Naive thymus-derived CD4-positive, alpha-beta T cell (primary cell): Measurements from ENCODE around the gene FPR1. TPM values are rescaled to one million over a fixed set of nuclear protein-coding genes. Genes with fewer than 3 reads are reported as not detected.

Experiments
- ATAC-seq: fragments of 150-1000 bp; cut with Tn5 transposase; 2 replicates; pipeline ENCODE4 v1.10.0; 2021; ENCODE audit warnings: mild to moderate bottlenecking, moderate library complexity
- CTCF ChIA-PET: fragments of 350-600 bp; sonication (Branson Sonifier 250); formaldehyde crosslinking; loops from one replicate; lab custom pipeline; 2021; ENCODE audit warnings: antibody characterized with exemption; lab: Charles Lee
- POLR2A ChIA-PET: fragments of 350-600 bp; sonication (Branson Sonifier 250); formaldehyde crosslinking; loops from one replicate; lab custom pipeline; 2021; ENCODE audit warnings: antibody characterized with exemption, inconsistent platforms; lab: Charles Lee
- DNase-seq, 9 donors: peaks; one replicate each; pipeline versions ENCODE4 v3.0.0 to v3.0.0-alpha.2; 2020 to 2022; ENCODE audit warnings: mixed read lengths in 1 of 9
- H3K27ac ChIP-seq: one replicate; pipeline ENCODE4 v1.7.0; 2013; ENCODE audit warnings: mild to moderate bottlenecking, low read depth, low read length, moderate library complexity
- H3K27me3 ChIP-seq, 2 donors: one replicate each; pipeline ENCODE4 v1.7.0; 2013; ENCODE audit warnings: low read length in 2 of 2, mild to moderate bottlenecking in 2 of 2, moderate library complexity in 2 of 2; ENCODE audit not compliant: control insufficient read depth in 2 of 2, insufficient read depth in 2 of 2
- H3K36me3 ChIP-seq, 3 experiments: 1 replicate in 2 of 3; 2 replicates in 1 of 3; pipeline ENCODE4 v1.7.0; 2013; ENCODE audit warnings: low read length in 3 of 3, mild to moderate bottlenecking in 3 of 3, moderate library complexity in 1 of 3; ENCODE audit not compliant: insufficient read depth in 3 of 3, control insufficient read depth in 2 of 3
- H3K4me1 ChIP-seq, 2 donors: one replicate each; pipeline ENCODE4 v1.7.0; 2013; ENCODE audit warnings: low read length in 2 of 2, mild to moderate bottlenecking in 2 of 2, moderate library complexity in 1 of 2; ENCODE audit not compliant: control insufficient read depth in 2 of 2, insufficient read depth in 2 of 2
- H3K4me3 ChIP-seq: 2 replicates; pipeline ENCODE4 v1.7.0; 2013; ENCODE audit warnings: mild to moderate bottlenecking, low read length
- H3K9me3 ChIP-seq, 3 experiments: 1 replicate in 2 of 3; 2 replicates in 1 of 3; pipeline ENCODE4 v1.7.0; 2013; ENCODE audit warnings: low read length in 3 of 3; ENCODE audit not compliant: control insufficient read depth in 2 of 3
- H3K27ac Mint-ChIP-seq, 9 donors: one replicate each; pipeline ENCODE4 v1.8.0; 2020 to 2022; ENCODE audit warnings: mixed read lengths in 9 of 9, mild to moderate bottlenecking in 8 of 9, moderate library complexity in 5 of 9, inconsistent platforms in 2 of 9
- H3K27me3 Mint-ChIP-seq, 5 donors: one replicate each; pipeline ENCODE4 v1.8.0; 2021 to 2022; ENCODE audit warnings: mixed read lengths in 5 of 5, mild to moderate bottlenecking in 1 of 5
- H3K36me3 Mint-ChIP-seq, 5 donors: one replicate each; pipeline ENCODE4 v1.8.0; 2020 to 2022; ENCODE audit warnings: mixed read lengths in 5 of 5, mild to moderate bottlenecking in 3 of 5, inconsistent platforms in 1 of 5
- H3K4me1 Mint-ChIP-seq, 7 donors: one replicate each; pipeline ENCODE4 v1.8.0; 2020 to 2022; ENCODE audit warnings: mixed read lengths in 7 of 7, mild to moderate bottlenecking in 3 of 7, inconsistent platforms in 1 of 7
- H3K4me3 Mint-ChIP-seq, 10 donors: one replicate each; pipeline ENCODE4 v1.8.0; 2020 to 2022; ENCODE audit warnings: mild to moderate bottlenecking in 10 of 10, mixed read lengths in 10 of 10, moderate library complexity in 6 of 10, inconsistent platforms in 2 of 10
- H3K9me3 Mint-ChIP-seq, 11 donors: one replicate each; pipeline ENCODE4 v1.8.0; 2020 to 2022; ENCODE audit warnings: mixed read lengths in 11 of 11, mild to moderate bottlenecking in 4 of 11, inconsistent platforms in 1 of 11, moderate library complexity in 1 of 11
- intact Hi-C, 2 donors: fragments of 100-400 bp; cut with micrococcal nuclease; formaldehyde crosslinking; loops; one replicate each; pipeline ENCODE4 v1.15.1; 2023
- polyA plus RNA-seq, 2 donors: library from polyadenylated mRNA; unstranded; fragments of 300-500 nt; fragmentation: Illumina TruSeq; gene quantifications; one replicate each; pipeline ENCODE4 v1.2.3, GENCODE V29; 2021
- total RNA-seq, 6 experiments: library from RNA in 5 of 6; stranded (reverse) in 5 of 6; gene quantifications; 1 replicate in 5 of 6; 2 replicates in 1 of 6; pipeline ENCODE4 v1.2.3 and lab custom pipeline; 2021 to 2026

The FPR1 gene
- total and polyA plus RNA-seq, 7 experiments from 2014 or later, result 0.24 to 68.2 (median 0.38) TPM; not detected in 1

DNA sequence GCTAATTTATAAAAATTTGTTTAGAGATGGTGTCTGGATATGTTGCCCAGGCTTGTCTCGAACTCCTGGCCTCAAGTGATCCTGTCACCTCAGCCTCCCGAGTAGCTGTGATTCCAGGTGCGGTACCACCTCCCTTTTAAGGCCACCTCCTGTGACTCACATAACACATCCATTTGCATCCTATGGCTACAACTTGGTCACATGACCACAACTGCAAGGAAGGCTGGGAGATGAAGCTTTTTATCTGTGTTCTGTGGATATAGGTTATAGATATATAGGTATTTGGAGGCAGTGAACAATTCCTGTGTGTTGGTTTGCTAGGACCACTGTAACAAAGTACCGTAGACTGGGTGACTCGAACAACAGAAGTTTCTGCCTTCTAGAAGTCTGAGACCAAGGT lies 52.5 kb downstream of the FPR1 start:
- Mint-ChIP-seq H3K4me1 (peaks cover 12 to 23% (median 14%) of the 10 kb centered on the region in 7 donors), H3K27me3 (peaks cover 0 to 7% (median 0%) of the 10 kb centered on the region in 5 donors), H3K9me3 (peaks cover 0 to 3% (median 0%) of the 10 kb centered on the region in 11 donors), H3K27ac (no peak overlapping the region), H3K4me3 (no peak overlapping the region), H3K36me3 (peaks cover 0 to 16% (median 8%) of the 10 kb centered on the region in 5 donors)
- ChIA-PET POLR2A (interaction anchor here (0.7 kb wide), 1 partner anchor 127 kb away, joined by 3 read pairs; no protein-coding TSS in a partner anchor), CTCF (no interaction called here)
- no peak overlapping the region for H3K27ac ChIP-seq
- H3K36me3 ChIP-seq, result peaks cover 0 to under 1% (median 0%) of the 10 kb centered on the region in 3 experiments
- H3K27me3 ChIP-seq, result no peaks in the 10 kb centered on the region
- no peaks in the 10 kb centered on the region for H3K9me3 ChIP-seq
- H3K4me1 ChIP-seq, result peaks cover 0 to 9% of the 10 kb centered on the region in 2 donors
- DNase-seq, result no peak
- no peak overlapping the region for H3K4me3 ChIP-seq
- ATAC-seq, result no peak
- intact Hi-C loops, result no loop called here

GRCh38 chr19:51698296-51698695 lies 53.4 kb downstream of the FPR1 start:
- no peaks in the 10 kb centered on the region for H3K36me3 ChIP-seq
- no peaks in the 10 kb centered on the region for H3K27me3 ChIP-seq
- no peak overlapping the region for H3K27ac ChIP-seq
- DNase-seq (no peak), ATAC-seq (no peak)
- intact Hi-C loops, result no loop called here
- Mint-ChIP-seq H3K4me3 (no peak overlapping the region), H3K4me1 (peaks cover 10 to 18% (median 12%) of the 10 kb centered on the region in 7 donors), H3K36me3 (peaks cover 0 to 16% (median 8%) of the 10 kb centered on the region in 5 donors), H3K9me3 (peaks cover 0 to 3% (median 0%) of the 10 kb centered on the region in 11 donors), H3K27ac (no peak overlapping the region), H3K27me3 (peaks cover 0 to 6% (median 0%) of the 10 kb centered on the region in 5 donors)
- H3K4me1 ChIP-seq, result peaks cover 0 to 8% of the 10 kb centered on the region in 2 donors
- ChIA-PET CTCF (no interaction called here), POLR2A (no interaction called here)
- H3K4me3 ChIP-seq, result no peak overlapping the region
- no peaks in the 10 kb centered on the region for H3K9me3 ChIP-seq

- Histone ChIP-seq H3K27ac (no peak overlapping the region), H3K4me3 (no peak overlapping the region), H3K36me3 (no peaks in the 10 kb centered on the region), H3K27me3 (no peaks in the 10 kb centered on the region), H3K4me1 (no peaks in the 10 kb centered on the region), H3K9me3 (no peaks in the 10 kb centered on the region)
- intact Hi-C loops, result no loop called here
- H3K27ac Mint-ChIP-seq, result peak overlapping the region in 1 of 9 donors; percentile 57
- H3K27me3 Mint-ChIP-seq, result no peaks in the 10 kb centered on the region
- ChIA-PET POLR2A (no interaction called here), CTCF (interaction anchor here (0.8 kb wide), 1 partner anchor 40 kb away, joined by 3 read pairs; no protein-coding TSS in a partner anchor)
- peaks cover 0 to 2% (median 0%) of the 10 kb centered on the region in 11 donors for H3K9me3 Mint-ChIP-seq
- peaks cover 0 to 15% (median 8%) of the 10 kb centered on the region in 5 donors for H3K36me3 Mint-ChIP-seq
- H3K4me3 Mint-ChIP-seq, result no peak overlapping the region
- DNase-seq (no peak), ATAC-seq (no peak)
- peaks cover under 1 to 13% (median 6%) of the 10 kb centered on the region in 7 donors for H3K4me1 Mint-ChIP-seq
Observed at GRCh38 chr19:51697169-51697776, 54.4 kb downstream of the FPR1 start.

GRCh38 chr19:51696606-51697005 lies 55.1 kb downstream of the FPR1 start:
- no peak overlapping the region for H3K27ac ChIP-seq
- no peaks in the 10 kb centered on the region for H3K27me3 ChIP-seq
- no peak for ATAC-seq
- H3K36me3 Mint-ChIP-seq, result peaks cover 0 to 15% (median 8%) of the 10 kb centered on the region in 5 donors
- H3K27me3 Mint-ChIP-seq, result no peaks in the 10 kb centered on the region
- H3K4me3 Mint-ChIP-seq, result no peak overlapping the region
- H3K27ac Mint-ChIP-seq, result no peak overlapping the region
- DNase-seq, result no peak
- H3K4me1 Mint-ChIP-seq, result peaks cover 2 to 10% (median 9%) of the 10 kb centered on the region in 7 donors
- intact Hi-C loops, result no loop called here
- H3K9me3 ChIP-seq, result no peaks in the 10 kb centered on the region
- no peaks in the 10 kb centered on the region for H3K36me3 ChIP-seq
- no peaks in the 10 kb centered on the region for H3K4me1 ChIP-seq
- H3K4me3 ChIP-seq, result no peak overlapping the region
- CTCF ChIA-PET, result interaction anchor here (0.8 kb wide), 1 partner anchor 39 kb away, joined by 3 read pairs; no protein-coding TSS in a partner anchor
- POLR2A ChIA-PET, result no interaction called here
- H3K9me3 Mint-ChIP-seq, result peaks cover 0 to 2% (median 0%) of the 10 kb centered on the region in 11 donors

Other genes starting within 250 kb of the FPR1 start
- 1 to 10 TPM in 1 of 5 experiments, under 1 TPM in 4; 0.46 to 2.5 (median 0.64) TPM for gene SIGLEC6, start 220.2 kb downstream of the FPR1 start, total RNA-seq
- not detected for gene SIGLEC6, start 220.2 kb downstream of the FPR1 start, polyA plus RNA-seq
- 10 to 100 TPM in 3 of 5 experiments, 1 to 10 TPM in 2; 6.8 to 19.1 (median 10.2) TPM for gene ZNF175, start 180.6 kb downstream of the FPR1 start, total RNA-seq
- gene ZNF175, start 180.6 kb downstream of the FPR1 start, polyA plus RNA-seq, result 1 to 10 TPM; 2.6 to 4.8 TPM
- 1 to 10 TPM in 1 of 5 experiments, under 1 TPM in 1, not detected in 3; 0.24 to 2.4 TPM for gene SIGLEC5, start 121.5 kb downstream of the FPR1 start, total RNA-seq
- gene SIGLEC5, start 121.5 kb downstream of the FPR1 start, polyA plus RNA-seq, result not detected
- 10 to 100 TPM in 1 of 5 experiments, 1 to 10 TPM in 3, not detected in 1; 1.1 to 43.8 (median 1.8) TPM for gene SIGLEC14, start 105.1 kb downstream of the FPR1 start, total RNA-seq
- under 1 TPM in 1 of 2 donors, not detected in 1; 0.08 TPM for gene SIGLEC14, start 105.1 kb downstream of the FPR1 start, polyA plus RNA-seq
- gene SPACA6, start 58.5 kb downstream of the FPR1 start, total RNA-seq, result 10 to 100 TPM in 1 of 5 experiments, 1 to 10 TPM in 4; 7.2 to 11.5 (median 8.0) TPM
- 1 to 10 TPM; 2.0 to 4.9 TPM for gene SPACA6, start 58.5 kb downstream of the FPR1 start, polyA plus RNA-seq
- gene HAS1, start 27.9 kb downstream of the FPR1 start, total RNA-seq, result not detected
- gene HAS1, start 27.9 kb downstream of the FPR1 start, polyA plus RNA-seq, result under 1 TPM; 0.11 to 0.90 TPM
- gene FPR2, start 9.3 kb upstream of the FPR1 start, total RNA-seq, result 1 to 10 TPM in 1 of 5 experiments, under 1 TPM in 1, not detected in 3; 0.16 to 7.9 TPM
- not detected for gene FPR2, start 9.3 kb upstream of the FPR1 start, polyA plus RNA-seq
- gene FPR3, start 43.3 kb upstream of the FPR1 start, total RNA-seq, result 1 to 10 TPM in 2 of 5 experiments, under 1 TPM in 2, not detected in 1; 0.13 to 5.1 (median 3.0) TPM
- gene FPR3, start 43.3 kb upstream of the FPR1 start, polyA plus RNA-seq, result not detected
- gene ZNF577, start 136.1 kb upstream of the FPR1 start, total RNA-seq, result 10 to 100 TPM in 3 of 5 experiments, 1 to 10 TPM in 2; 7.7 to 28.5 (median 13.3) TPM
- gene ZNF577, start 136.1 kb upstream of the FPR1 start, polyA plus RNA-seq, result 1 to 10 TPM; 3.7 to 6.5 TPM
- gene ZNF649, start 153.1 kb upstream of the FPR1 start, total RNA-seq, result 10 to 100 TPM; 11.1 to 33.4 (median 14.5) TPM
- 10 to 100 TPM in 1 of 2 donors, 1 to 10 TPM in 1; 9.3 to 14.3 TPM for gene ZNF649, start 153.1 kb upstream of the FPR1 start, polyA plus RNA-seq
- 1 to 10 TPM; 1.5 to 9.6 (median 5.2) TPM for gene ZNF613, start 175.6 kb upstream of the FPR1 start, total RNA-seq
- gene ZNF613, start 175.6 kb upstream of the FPR1 start, polyA plus RNA-seq, result 1 to 10 TPM; 3.3 to 8.2 TPM
- 10 to 100 TPM; 18.1 to 43.7 (median 36.0) TPM for gene ZNF350, start 235.0 kb upstream of the FPR1 start, total RNA-seq
- 10 to 100 TPM; 19.9 to 26.8 TPM for gene ZNF350, start 235.0 kb upstream of the FPR1 start, polyA plus RNA-seq